HEK293 (cell line): ENCODE measurements around the gene C5orf47.

Experiments used
- CTCF ChIA-PET: fragments of 350-600 bp; formaldehyde crosslinking; extraction: SDS; loops from one replicate; lab custom pipeline; 2021; ENCODE audit warnings: antibody characterized with exemption; lab: Yijun Ruan, JAX
- POLR2A ChIA-PET: fragments of 300-600 bp; formaldehyde crosslinking; extraction: SDS; loops from one replicate; lab custom pipeline; 2020; ENCODE audit warnings: antibody characterized with exemption, inconsistent platforms; lab: Yijun Ruan, JAX
- H3K27ac ChIP-seq: fragments of 200-500 bp; sonication (Bioruptor generic); 2 replicates; pipeline ENCODE4 v1.5.1; 2014; ENCODE audit warnings: low read depth, low read length, control low read depth, inconsistent platforms; ENCODE audit errors: extremely low read depth
- H3K36me3 ChIP-seq, 2 experiments: fragments of 200-500 bp in 1 of 2; sonication (Bioruptor generic) in 1 of 2; 1 replicate in 1 of 2; 2 replicates in 1 of 2; pipeline ENCODE4 v1.5.1; 2014 to 2017; ENCODE audit warnings: inconsistent platforms in 2 of 2, low read length in 2 of 2; ENCODE audit not compliant: control insufficient read depth in 2 of 2, insufficient read depth in 1 of 2
- H3K4me1 ChIP-seq: fragments of 200-500 bp; sonication (Bioruptor generic); 2 replicates; pipeline ENCODE4 v1.5.1; 2014; ENCODE audit warnings: mild to moderate bottlenecking, low read length, inconsistent platforms; ENCODE audit not compliant: control insufficient read depth, insufficient read depth
- H3K4me3 ChIP-seq: 2 replicates; pipeline ENCODE4 v1.5.1; 2011; ENCODE audit warnings: low read depth, mild to moderate bottlenecking, control low read depth, low read length, moderate library complexity
- H3K9me3 ChIP-seq: fragments of 200-500 bp; sonication (Bioruptor generic); 2 replicates; pipeline ENCODE4 v1.5.1; 2014; ENCODE audit warnings: low read depth, low read length, inconsistent platforms; ENCODE audit not compliant: control insufficient read depth, insufficient read depth
- EGR2 ChIP-seq: fragments of 450-650 bp; formaldehyde crosslinking; IDR thresholded peaks from 2 replicates; pipeline ENCODE4 v1.5.1; 2016; ENCODE audit warnings: low read depth, missing biosample characterization, missing genetic modification characterization
- IKZF3 ChIP-seq: fragments of 450-650 bp; IDR thresholded peaks from 2 replicates; pipeline ENCODE4 v1.5.0; 2018; ENCODE audit warnings: missing biosample characterization, mild to moderate bottlenecking, missing genetic modification characterization, moderate library complexity
- KLF1 ChIP-seq: fragments of 450-650 bp; formaldehyde crosslinking; IDR thresholded peaks from 2 replicates; pipeline ENCODE4 v1.5.1; 2016; ENCODE audit warnings: missing biosample characterization, missing genetic modification characterization
- KLF8 ChIP-seq: fragments of 450-650 bp; formaldehyde crosslinking; IDR thresholded peaks from 2 replicates; pipeline ENCODE4 v1.5.1; 2016; ENCODE audit warnings: missing biosample characterization, missing genetic modification characterization
- MEIS1 ChIP-seq: sonication (generic); formaldehyde crosslinking; IDR thresholded peaks from 2 replicates; pipeline ENCODE4 v1.8.1; 2022; ENCODE audit warnings: missing genetic modification reagents, mild to moderate bottlenecking, borderline replicate concordance
- SALL2 ChIP-seq: fragments of 450-650 bp; formaldehyde crosslinking; IDR thresholded peaks from 2 replicates; pipeline ENCODE4 v1.5.0; 2017; ENCODE audit warnings: missing biosample characterization, mild to moderate bottlenecking, missing genetic modification characterization, borderline replicate concordance
- ZBTB17 ChIP-seq: fragments of 450-650 bp; formaldehyde crosslinking; IDR thresholded peaks from 2 replicates; pipeline ENCODE4 v1.5.1; 2016; ENCODE audit warnings: missing biosample characterization, missing genetic modification characterization
- ZBTB26 ChIP-seq: fragments of 450-650 bp; formaldehyde crosslinking; optimal IDR thresholded peaks from 2 replicates; pipeline ENCODE3; 2016; ENCODE audit warnings: missing biosample characterization, mild to moderate bottlenecking, missing genetic modification characterization
- ZBTB7A ChIP-seq: fragments of 450-650 bp; formaldehyde crosslinking; IDR thresholded peaks from 2 replicates; pipeline ENCODE4 v1.5.1; 2016; ENCODE audit warnings: low read depth, missing biosample characterization, missing genetic modification characterization
- ZBTB8A ChIP-seq: fragments of 450-650 bp; formaldehyde crosslinking; IDR thresholded peaks from 2 replicates; pipeline ENCODE4 v1.5.1; 2016; ENCODE audit warnings: missing biosample characterization, missing genetic modification characterization
- ZFP41 ChIP-seq: fragments of 450-650 bp; formaldehyde crosslinking; IDR thresholded peaks from 2 replicates; pipeline ENCODE4 v1.5.1; 2016; ENCODE audit warnings: missing biosample characterization, missing genetic modification characterization, borderline replicate concordance
- ZFP69B ChIP-seq: fragments of 450-650 bp; formaldehyde crosslinking; IDR thresholded peaks from 2 replicates; pipeline ENCODE4 v1.5.1; 2016; ENCODE audit warnings: missing biosample characterization, missing genetic modification characterization
- ZNF184 ChIP-seq: fragments of 450-650 bp; IDR thresholded peaks from 2 replicates; pipeline ENCODE4 v1.5.1; 2018; ENCODE audit warnings: missing biosample characterization, mild to moderate bottlenecking, missing genetic modification characterization
- ZNF248 ChIP-seq: fragments of 450-650 bp; formaldehyde crosslinking; IDR thresholded peaks from 2 replicates; pipeline ENCODE4 v1.5.1; 2017; ENCODE audit warnings: missing biosample characterization, missing genetic modification characterization
- ZNF274 ChIP-seq, 2 experiments: fragments of 200-500 bp in 1 of 2; fragments of 450-650 bp in 1 of 2; sonication (Bioruptor generic) in 1 of 2; formaldehyde crosslinking in 1 of 2; IDR thresholded peaks; 2 replicates each; pipeline versions ENCODE4 v1.5.1 to v1.6.1; 2014 to 2016; ENCODE audit warnings: borderline replicate concordance in 1 of 2, inconsistent platforms in 1 of 2, low read length in 1 of 2, missing biosample characterization in 1 of 2, missing genetic modification characterization in 1 of 2
- ZNF280C ChIP-seq: fragments of 450-650 bp; formaldehyde crosslinking; IDR thresholded peaks from 2 replicates; pipeline ENCODE4 v1.5.1; 2016; ENCODE audit warnings: missing biosample characterization, missing genetic modification characterization
- ZNF302 ChIP-seq: fragments of 450-650 bp; formaldehyde crosslinking; IDR thresholded peaks from 2 replicates; pipeline ENCODE4 v1.5.1; 2016; ENCODE audit warnings: missing biosample characterization, missing genetic modification characterization, low read depth
- ZNF398 ChIP-seq: fragments of 450-650 bp; formaldehyde crosslinking; IDR thresholded peaks from 2 replicates; pipeline ENCODE4 v1.5.1; 2017; ENCODE audit warnings: missing biosample characterization, missing genetic modification characterization
- ZNF426 ChIP-seq: fragments of 450-650 bp; formaldehyde crosslinking; IDR thresholded peaks from 2 replicates; pipeline ENCODE4 v1.5.1; 2017; ENCODE audit warnings: missing biosample characterization, missing genetic modification characterization, mild to moderate bottlenecking, inconsistent platforms, moderate library complexity
- ZNF830 ChIP-seq: fragments of 450-650 bp; IDR thresholded peaks from 2 replicates; pipeline ENCODE4 v1.5.0; 2018; ENCODE audit warnings: missing biosample characterization, missing genetic modification characterization, low read depth, mild to moderate bottlenecking, moderate library complexity

The C5orf47 gene

GRCh38 chr5:173963182-173963838, 25.7 kb upstream of the C5orf47 start:
- Histone ChIP-seq H3K9me3 (no peaks in the 10 kb centered on the region), H3K4me1 (no peaks in the 10 kb centered on the region), H3K36me3 (no peaks in the 10 kb centered on the region; a peak in 1 of 3 replicates), H3K4me3 (no peak overlapping the region), H3K27ac (no peak overlapping the region)
- TF ChIP-seq ZNF830 (no peak), ZBTB17 (tag by site-specific recombination) (no peak), ZFP69B (no peak), ZNF184 (no peak), ZNF248 (tag by site-specific recombination) (no peak), ZNF426 (tag by site-specific recombination) (no peak), ZNF280C (tag by site-specific recombination) (no peak), ZBTB7A (no peak), ZBTB26 (no peak), ZFP41 (tag by site-specific recombination) (no peak), ZNF274 (IDR thresholded peaks at IDR 0.05; ENCODE audit: low read length) (no peak), ZNF274 (tag by site-specific recombination; IDR thresholded peaks at IDR 0.05; ENCODE audit: borderline replicate concordance) (no peak), ZBTB8A (tag by site-specific recombination) (no peak), ZNF398 (tag by site-specific recombination) (no peak)
- ChIA-PET POLR2A (no interaction called here), CTCF (interaction anchor here (0.6 to 2.8 kb wide), 4 partner anchors 10 to 333 kb away, joined by 3 to 11 read pairs (median 4); no protein-coding TSS in a partner anchor)

- TF ChIP-seq MEIS1 = no peak
- no peak for TF ChIP-seq KLF8 (tag by site-specific recombination)
- Histone ChIP-seq H3K4me3 (no peak overlapping the region), H3K36me3 (no peaks in the 10 kb centered on the region; a peak in 1 of 3 replicates), H3K4me1 (no peaks in the 10 kb centered on the region), H3K9me3 (no peaks in the 10 kb centered on the region), H3K27ac (no peak overlapping the region)
- CTCF ChIA-PET = interaction anchor here (0.6 to 2.8 kb wide), 3 partner anchors 9 to 145 kb away, joined by 3 to 11 read pairs (median 5); no protein-coding TSS in a partner anchor
- POLR2A ChIA-PET = no interaction called here
These were observed 25.0 kb upstream of the C5orf47 start for GRCh38 chr5:173963867-173964441.

- no peak overlapping the region for H3K27ac ChIP-seq
- ChIA-PET CTCF (interaction anchor here (2.8 kb wide), 1 partner anchor 9 kb away, joined by 11 read pairs; no protein-coding TSS in a partner anchor), POLR2A (no interaction called here)
- no peaks in the 10 kb centered on the region for H3K4me1 ChIP-seq
- H3K36me3 ChIP-seq = no peaks in the 10 kb centered on the region
- no peak for TF ChIP-seq SALL2 (tag by site-specific recombination)
- no peak for TF ChIP-seq EGR2
- TF ChIP-seq KLF1 (tag by site-specific recombination) = 0 out of 2 replicates have a peak, but pooled peaks have one; percentile 11
- TF ChIP-seq IKZF3 = no peak
- no peak for TF ChIP-seq ZNF302 (tag by site-specific recombination)
- no peak overlapping the region for H3K4me3 ChIP-seq
- H3K9me3 ChIP-seq = no peaks in the 10 kb centered on the region
These were observed 24.5 kb upstream of the C5orf47 start for GRCh38 chr5:173964506-173964905.
